H1 (cell line): ENCODE results near the gene SMTN.

Experiments used
- CTCF ChIP-seq, 3 experiments: IDR thresholded peaks; 1 replicate in 2 of 3; 2 replicates in 1 of 3; pipeline versions ENCODE4 v1.5.1 to v1.6.1; 2011; ENCODE audit warnings: low read length in 3 of 3, mild to moderate bottlenecking in 3 of 3, inconsistent platforms in 2 of 3, low read depth in 1 of 3, moderate library complexity in 1 of 3; ENCODE audit not compliant: insufficient read depth in 1 of 3; ENCODE audit errors: control extremely low read depth in 1 of 3
- EGR1 ChIP-seq: IDR thresholded peaks from 2 replicates; pipeline ENCODE4 v1.6.1; 2011; ENCODE audit warnings: low read depth, low read length, borderline replicate concordance
- EZH2 ChIP-seq: fragments of 200-600 bp; sonication (generic); IDR thresholded peaks from 2 replicates; pipeline ENCODE4 v1.7.1; 2012; ENCODE audit warnings: low read depth, mild to moderate bottlenecking, moderate library complexity, low read length, inconsistent platforms; ENCODE audit not compliant: severe bottlenecking
- POLR2A ChIP-seq, 2 experiments: IDR thresholded peaks; 1 replicate in 1 of 2; 2 replicates in 1 of 2; pipeline ENCODE4 v1.6.1; 2011; ENCODE audit warnings: low read depth in 2 of 2, low read length in 2 of 2, mild to moderate bottlenecking in 2 of 2; ENCODE audit errors: control extremely low read depth in 1 of 2
- RAD21 ChIP-seq, 2 experiments: IDR thresholded peaks in 1 of 2; conservative IDR thresholded peaks in 1 of 2; 2 replicates each; pipeline ENCODE4 v1.6.1; 2011; ENCODE audit warnings: low read depth in 2 of 2, low read length in 2 of 2, improper control_type of control experiment in 1 of 2, inconsistent platforms in 1 of 2, mild to moderate bottlenecking in 1 of 2, moderate library complexity in 1 of 2
- SUZ12 ChIP-seq: fragments of 200-600 bp; sonication (generic); IDR thresholded peaks from 2 replicates; pipeline ENCODE4 v1.6.1; 2012; ENCODE audit warnings: mild to moderate bottlenecking, inconsistent platforms, low read length, moderate library complexity, mixed read lengths
- TAF1 ChIP-seq: IDR thresholded peaks from 2 replicates; pipeline ENCODE4 v1.6.1; 2011; ENCODE audit warnings: mild to moderate bottlenecking, low read depth, low read length
- USF2 ChIP-seq: IDR thresholded peaks from 2 replicates; pipeline ENCODE4 v1.6.1; 2011; ENCODE audit warnings: low read length, improper control_type of control experiment
- ZNF274 ChIP-seq: IDR thresholded peaks from 2 replicates; pipeline ENCODE4 v1.7.0; 2012; ENCODE audit warnings: low read length, borderline replicate concordance; ENCODE audit errors: extremely low read depth

- no peak for TF ChIP-seq CTCF (IDR thresholded peaks at IDR 0.05; ENCODE audit: control extremely low read depth in 1 of 3, insufficient read depth in 1 of 3, low read depth in 1 of 3, low read length in 3 of 3)
- TF ChIP-seq POLR2A (IDR thresholded peaks at IDR 0.05; ENCODE audit: control extremely low read depth in 1 of 2, low read depth in 2 of 2, low read length in 2 of 2), result no peak
- no peak for TF ChIP-seq EGR1
- no peak for TF ChIP-seq RAD21 (IDR thresholded peaks at IDR 0.05 in 1 of 2, conservative IDR thresholded peaks at IDR 0.05 in 1 of 2; ENCODE audit: low read depth in 2 of 2, low read length in 2 of 2)
- TF ChIP-seq EZH2, result no peak
- TF ChIP-seq USF2, result no peak
- no peak for TF ChIP-seq TAF1
- no peak for TF ChIP-seq SUZ12
- TF ChIP-seq ZNF274, result no peak
Measured at GRCh38 chr22:31080164-31080847, 812 bp upstream of the SMTN start.
